ENCODE measurements around the gene DNAJC4.

DNAJC4 gene

GRCh38 chr11:64238076-64238475, 7.7 kb downstream of the DNAJC4 start:
- Histone ChIP-seq H3K4me3 (ENCODE audit: low read length in 2 of 2) (peak overlapping the region; percentile 27), H3K4me1 (ENCODE audit: control insufficient read depth in 2 of 2, insufficient read depth in 2 of 2, low read length in 2 of 2) (peaks cover 59 to 62% of the 10 kb centered on the region in 2 donors), H3K9me3 (ENCODE audit: control insufficient read depth in 2 of 2, low read length in 2 of 2) (no peaks in the 10 kb centered on the region), H3K27me3 (ENCODE audit: control insufficient read depth in 2 of 2, insufficient read depth in 2 of 2, low read length in 2 of 2) (no peaks in the 10 kb centered on the region), H3K36me3 (ENCODE audit: control insufficient read depth in 2 of 2, insufficient read depth in 2 of 2, low read length in 2 of 2) (peaks cover 2 to 5% of the 10 kb centered on the region in 2 donors), H3K27ac (ENCODE audit: low read depth in 2 of 2, low read length in 2 of 2) (peak overlapping the region; percentile 82 to 100), H3K9ac (ENCODE audit: low read depth in 1 of 2, low read length in 2 of 2) (peak overlapping the region; percentile 9 to 67)

- H3K9ac ChIP-seq (ENCODE audit: low read depth in 1 of 2, low read length in 2 of 2) = peak overlapping the region; percentile 2 to 67
- H3K27ac ChIP-seq (ENCODE audit: low read depth in 2 of 2, low read length in 2 of 2) = peak overlapping the region; percentile 82 to 100
- H3K4me1 ChIP-seq (ENCODE audit: control insufficient read depth in 2 of 2, insufficient read depth in 2 of 2, low read length in 2 of 2) = peaks cover 58 to 61% of the 10 kb centered on the region in 2 donors
- no peaks in the 10 kb centered on the region for H3K9me3 ChIP-seq (ENCODE audit: control insufficient read depth in 2 of 2, low read length in 2 of 2)
- H3K36me3 ChIP-seq (ENCODE audit: control insufficient read depth in 2 of 2, insufficient read depth in 2 of 2, low read length in 2 of 2) = peaks cover 8 to 12% of the 10 kb centered on the region in 2 donors
- no peak overlapping the region for H3K4me3 ChIP-seq (ENCODE audit: low read length in 2 of 2)
- H3K27me3 ChIP-seq (ENCODE audit: control insufficient read depth in 2 of 2, insufficient read depth in 2 of 2, low read length in 2 of 2) = no peaks in the 10 kb centered on the region
These were observed 8.7 kb downstream of the DNAJC4 start for GRCh38 chr11:64238999-64239398.

- Histone ChIP-seq H3K4me3 (ENCODE audit: low read length in 2 of 2) (peak overlapping the region; percentile 79 to 83), H3K9me3 (ENCODE audit: control insufficient read depth in 2 of 2, low read length in 2 of 2) (no peaks in the 10 kb centered on the region), H3K36me3 (ENCODE audit: control insufficient read depth in 2 of 2, insufficient read depth in 2 of 2, low read length in 2 of 2) (peaks cover 8 to 12% of the 10 kb centered on the region in 2 donors), H3K4me1 (ENCODE audit: control insufficient read depth in 2 of 2, insufficient read depth in 2 of 2, low read length in 2 of 2) (peaks cover 58 to 60% of the 10 kb centered on the region in 2 donors), H3K9ac (ENCODE audit: low read depth in 1 of 2, low read length in 2 of 2) (peak overlapping the region; percentile 94 to 99), H3K27me3 (ENCODE audit: control insufficient read depth in 2 of 2, insufficient read depth in 2 of 2, low read length in 2 of 2) (no peaks in the 10 kb centered on the region), H3K27ac (ENCODE audit: low read depth in 2 of 2, low read length in 2 of 2) (peak overlapping the region; percentile 100)
These were observed 9.5 kb downstream of the DNAJC4 start for GRCh38 chr11:64239662-64240434.

DNA sequence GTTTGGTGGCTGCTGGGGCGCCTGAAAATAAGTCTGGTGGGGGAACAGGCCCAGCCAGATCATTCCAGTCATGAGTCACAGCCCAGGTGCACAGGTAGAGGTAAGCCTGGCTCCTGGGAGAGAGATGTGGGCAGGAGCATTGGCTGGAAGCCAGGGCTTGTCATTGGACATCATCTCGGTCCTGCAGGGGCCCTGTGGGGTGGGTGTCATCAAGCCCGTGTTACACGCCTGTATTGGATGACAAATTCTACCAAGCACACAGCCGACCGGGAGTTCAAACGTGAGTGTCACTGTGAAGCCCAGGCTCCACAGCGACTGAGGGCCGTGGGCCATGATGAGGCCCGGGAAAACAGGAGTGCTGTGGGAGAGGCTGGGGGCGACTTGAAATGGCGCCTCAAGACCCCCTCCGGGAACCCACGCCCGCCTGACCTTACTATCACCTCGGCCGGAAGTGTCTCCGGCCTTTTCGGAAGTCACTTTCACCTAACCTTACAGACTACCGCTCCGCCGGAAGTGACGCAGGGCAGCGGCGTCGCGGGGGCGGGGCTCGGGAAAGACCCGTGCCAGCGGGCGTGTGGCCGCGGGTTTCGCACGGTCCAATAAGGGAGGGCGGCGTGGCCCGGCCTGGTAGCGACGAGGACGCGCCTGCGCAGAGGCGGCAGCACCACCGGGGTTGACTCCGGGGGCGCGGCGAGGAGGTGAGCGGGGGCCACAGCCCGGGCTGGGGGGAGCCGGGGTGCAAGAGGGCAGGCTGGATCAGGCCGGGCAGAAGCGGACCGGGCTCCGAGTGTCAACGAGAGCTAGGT, 10.3 kb downstream of the DNAJC4 start, which contains the start of gene FKBP2:
FKBP2 (plus strand) TSS at position 661 of the 806 bp plus-strand sequence. CDS start 1,293 bp downstream, outside the sequence.
- Histone ChIP-seq H3K4me3 (ENCODE audit: low read length in 2 of 2) (peak within 1 kb of the TSS; percentile 83 to 86), H3K27ac (ENCODE audit: low read depth in 2 of 2, low read length in 2 of 2) (peak within 1 kb of the TSS; percentile 100), H3K27me3 (ENCODE audit: control insufficient read depth in 2 of 2, insufficient read depth in 2 of 2, low read length in 2 of 2) (no peaks in the 10 kb centered on the region), H3K9me3 (ENCODE audit: control insufficient read depth in 2 of 2, low read length in 2 of 2) (no peaks in the 10 kb centered on the region), H3K36me3 (ENCODE audit: control insufficient read depth in 2 of 2, insufficient read depth in 2 of 2, low read length in 2 of 2) (peaks cover 8 to 12% of the 10 kb centered on the region in 2 donors), H3K4me1 (ENCODE audit: control insufficient read depth in 2 of 2, insufficient read depth in 2 of 2, low read length in 2 of 2) (peaks cover 58 to 60% of the 10 kb centered on the region in 2 donors), H3K9ac (ENCODE audit: low read depth in 1 of 2, low read length in 2 of 2) (peak within 1 kb of the TSS; percentile 94 to 99)

DNA sequence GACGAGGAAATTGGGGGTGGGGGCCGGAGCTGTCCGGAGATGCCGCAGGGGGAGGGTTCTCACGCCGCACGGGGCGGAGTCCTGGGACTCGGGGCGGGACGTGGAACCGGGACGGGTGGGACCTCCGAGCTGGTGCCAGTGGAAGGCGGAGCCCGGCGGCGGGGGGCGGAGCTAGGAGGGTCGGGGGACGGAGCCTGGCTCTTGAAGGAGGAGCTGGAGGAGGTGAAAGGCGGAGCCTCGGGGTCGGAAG, 10.8 kb downstream of the DNAJC4 start:
- Histone ChIP-seq H3K27me3 (ENCODE audit: control insufficient read depth in 2 of 2, insufficient read depth in 2 of 2, low read length in 2 of 2) (no peaks in the 10 kb centered on the region), H3K27ac (ENCODE audit: low read depth in 2 of 2, low read length in 2 of 2) (peak overlapping the region; percentile 100), H3K4me1 (ENCODE audit: control insufficient read depth in 2 of 2, insufficient read depth in 2 of 2, low read length in 2 of 2) (peaks cover 57 to 61% of the 10 kb centered on the region in 2 donors), H3K4me3 (ENCODE audit: low read length in 2 of 2) (peak overlapping the region; percentile 83 to 86), H3K9me3 (ENCODE audit: control insufficient read depth in 2 of 2, low read length in 2 of 2) (no peaks in the 10 kb centered on the region), H3K36me3 (ENCODE audit: control insufficient read depth in 2 of 2, insufficient read depth in 2 of 2, low read length in 2 of 2) (peaks cover 8 to 12% of the 10 kb centered on the region in 2 donors), H3K9ac (ENCODE audit: low read depth in 1 of 2, low read length in 2 of 2) (peak overlapping the region; percentile 79 to 99)

DNA sequence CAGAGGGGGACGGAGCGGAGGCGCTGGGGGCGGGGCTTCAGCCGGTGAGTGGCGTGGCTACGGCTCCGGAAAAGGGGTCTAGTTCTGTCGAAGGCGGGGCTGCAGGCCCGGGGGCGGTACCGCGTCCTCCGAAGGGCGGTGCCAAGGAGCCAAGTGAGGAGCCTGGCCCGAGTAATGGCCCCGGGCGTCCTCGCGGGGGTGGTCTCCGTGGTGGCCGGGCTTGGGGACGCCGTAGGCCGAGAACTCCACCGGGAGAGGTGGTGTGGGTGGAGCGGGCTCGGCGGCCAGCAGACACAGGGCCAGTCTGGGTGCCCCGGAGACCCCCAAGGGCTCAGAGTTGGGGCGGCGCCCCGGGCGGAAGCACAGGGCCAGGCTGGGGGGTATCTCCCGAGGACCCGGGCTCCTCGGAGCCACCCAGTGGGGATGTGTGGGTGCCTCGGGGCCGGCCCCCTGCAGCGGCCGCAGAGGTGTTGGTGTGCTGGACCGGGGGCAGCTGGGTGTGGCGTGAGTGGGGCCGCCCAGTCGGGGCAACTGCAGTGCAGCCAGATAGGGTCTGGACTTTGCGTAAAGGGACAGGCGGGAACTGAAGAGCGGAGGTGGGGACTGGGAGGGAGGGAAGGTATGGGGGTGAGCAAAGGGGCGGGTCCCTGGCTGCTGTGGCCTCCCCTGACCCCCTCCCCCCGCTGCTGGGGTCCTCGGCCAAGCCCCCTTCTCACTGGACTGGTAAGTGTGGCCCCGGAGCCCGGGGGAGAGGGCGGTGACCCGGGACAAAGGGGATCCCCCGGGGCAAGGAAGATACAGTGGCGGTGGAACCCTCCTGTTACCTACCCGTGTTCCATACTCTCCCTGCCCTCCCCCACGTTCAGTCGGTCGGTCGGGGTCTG, 11.4 kb downstream of the DNAJC4 start:
- Histone ChIP-seq H3K4me3 (ENCODE audit: low read length in 2 of 2) (peak overlapping the region; percentile 75 to 86), H3K27me3 (ENCODE audit: control insufficient read depth in 2 of 2, insufficient read depth in 2 of 2, low read length in 2 of 2) (no peaks in the 10 kb centered on the region), H3K27ac (ENCODE audit: low read depth in 2 of 2, low read length in 2 of 2) (peak overlapping the region; percentile 91 to 100), H3K4me1 (ENCODE audit: control insufficient read depth in 2 of 2, insufficient read depth in 2 of 2, low read length in 2 of 2) (peaks cover 56 to 61% of the 10 kb centered on the region in 2 donors), H3K9me3 (ENCODE audit: control insufficient read depth in 2 of 2, low read length in 2 of 2) (no peaks in the 10 kb centered on the region), H3K36me3 (ENCODE audit: control insufficient read depth in 2 of 2, insufficient read depth in 2 of 2, low read length in 2 of 2) (peaks cover 8 to 12% of the 10 kb centered on the region in 2 donors), H3K9ac (ENCODE audit: low read depth in 1 of 2, low read length in 2 of 2) (peak overlapping the region; percentile 83 to 96)

DNA sequence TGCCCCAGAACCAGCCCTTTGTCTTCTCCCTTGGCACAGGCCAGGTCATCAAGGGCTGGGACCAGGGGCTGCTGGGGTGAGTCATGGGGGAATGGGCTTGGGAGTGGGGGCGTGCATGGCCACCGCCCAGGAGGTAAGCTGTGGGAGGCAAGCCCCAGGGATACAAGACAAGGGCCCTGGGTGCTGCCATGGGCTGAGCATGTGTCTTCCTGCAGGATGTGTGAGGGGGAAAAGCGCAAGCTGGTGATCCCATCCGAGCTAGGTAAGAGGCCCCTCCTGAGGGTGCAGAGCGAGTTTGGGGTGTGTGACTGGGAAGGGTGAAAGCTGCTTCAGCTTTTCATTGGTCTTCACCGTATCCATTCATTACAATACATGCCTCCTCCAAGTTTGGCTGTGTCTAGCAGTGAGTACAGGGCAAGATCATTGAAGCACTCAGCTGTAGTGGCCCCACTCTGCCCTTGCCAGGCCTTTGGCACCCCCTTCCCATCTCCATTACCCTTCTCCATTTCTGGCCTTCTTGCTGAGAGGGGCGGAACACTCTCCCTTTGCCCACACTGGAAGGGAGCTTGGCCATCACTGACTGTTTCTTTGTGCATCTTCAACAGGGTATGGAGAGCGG, 13.0 kb downstream of the DNAJC4 start:
- Histone ChIP-seq H3K27me3 (ENCODE audit: control insufficient read depth in 2 of 2, insufficient read depth in 2 of 2, low read length in 2 of 2) (no peaks in the 10 kb centered on the region), H3K4me1 (ENCODE audit: control insufficient read depth in 2 of 2, insufficient read depth in 2 of 2, low read length in 2 of 2) (peaks cover 52 to 57% of the 10 kb centered on the region in 2 donors), H3K9me3 (ENCODE audit: control insufficient read depth in 2 of 2, low read length in 2 of 2) (no peaks in the 10 kb centered on the region), H3K9ac (ENCODE audit: low read depth in 1 of 2, low read length in 2 of 2) (peak overlapping the region; percentile 63 to 96), H3K36me3 (ENCODE audit: control insufficient read depth in 2 of 2, insufficient read depth in 2 of 2, low read length in 2 of 2) (peaks cover 7 to 8% of the 10 kb centered on the region in 2 donors), H3K4me3 (ENCODE audit: low read length in 2 of 2) (peak overlapping the region; percentile 15 to 86), H3K27ac (ENCODE audit: low read depth in 2 of 2, low read length in 2 of 2) (peak overlapping the region; percentile 91 to 100)

- Histone ChIP-seq H3K36me3 (ENCODE audit: control insufficient read depth in 2 of 2, insufficient read depth in 2 of 2, low read length in 2 of 2) (peaks cover 7 to 8% of the 10 kb centered on the region in 2 donors), H3K27ac (ENCODE audit: low read depth in 2 of 2, low read length in 2 of 2) (no peak overlapping the region), H3K4me3 (ENCODE audit: low read length in 2 of 2) (no peak overlapping the region), H3K9me3 (ENCODE audit: control insufficient read depth in 2 of 2, low read length in 2 of 2) (no peaks in the 10 kb centered on the region), H3K9ac (ENCODE audit: low read depth in 1 of 2, low read length in 2 of 2) (no peak overlapping the region), H3K27me3 (ENCODE audit: control insufficient read depth in 2 of 2, insufficient read depth in 2 of 2, low read length in 2 of 2) (no peaks in the 10 kb centered on the region), H3K4me1 (ENCODE audit: control insufficient read depth in 2 of 2, insufficient read depth in 2 of 2, low read length in 2 of 2) (peaks cover 44 to 50% of the 10 kb centered on the region in 2 donors)
These were observed 13.8 kb downstream of the DNAJC4 start for GRCh38 chr11:64244107-64244506.

GRCh38 chr11:64244966-64245365, 14.6 kb downstream of the DNAJC4 start:
- H3K9ac ChIP-seq (ENCODE audit: low read depth in 1 of 2, low read length in 2 of 2) = peak overlapping the region; percentile 84

More at GRCh38 chr11:64244966-64245365, 14.6 kb downstream of the DNAJC4 start:
- H3K27ac ChIP-seq (ENCODE audit: low read depth in 2 of 2, low read length in 2 of 2) = peak overlapping the region; percentile 93
- H3K4me3 ChIP-seq (ENCODE audit: low read length in 2 of 2) = peak overlapping the region; percentile 91
- no peaks in the 10 kb centered on the region for H3K27me3 ChIP-seq (ENCODE audit: control insufficient read depth in 2 of 2, insufficient read depth in 2 of 2, low read length in 2 of 2)
- no peaks in the 10 kb centered on the region for H3K9me3 ChIP-seq (ENCODE audit: control insufficient read depth in 2 of 2, low read length in 2 of 2)
- peaks cover 37 to 43% of the 10 kb centered on the region in 2 donors for H3K4me1 ChIP-seq (ENCODE audit: control insufficient read depth in 2 of 2, insufficient read depth in 2 of 2, low read length in 2 of 2)
- peaks cover 7 to 8% of the 10 kb centered on the region in 2 donors for H3K36me3 ChIP-seq (ENCODE audit: control insufficient read depth in 2 of 2, insufficient read depth in 2 of 2, low read length in 2 of 2)

Data from mucosa of rectum (tissue), 2 donors.